Tibial nerve (tissue), 4 donors: ENCODE data around the gene YIF1B. TPM values are rescaled to one million over a fixed set of nuclear protein-coding genes. Genes with fewer than 3 reads are reported as not detected.

Source experiments
- DNase-seq, 2 donors: peaks; one replicate each; pipeline ENCODE4 v3.0.0-alpha.2; 2019; ENCODE audit warnings: low spot score in 2 of 2
- H3K27ac ChIP-seq, 4 donors: fragments of 200-600 bp; sonication (generic) in 3 of 4; one replicate each; pipeline ENCODE4 v1.5.1; 2017 to 2019; ENCODE audit warnings: mild to moderate bottlenecking in 1 of 4
- H3K27me3 ChIP-seq, 2 donors: fragments of 200-600 bp; sonication (generic) in 1 of 2; one replicate each; pipeline versions ENCODE4 v1.5.1 to v1.6.0; 2017 to 2019
- H3K36me3 ChIP-seq, 3 donors: fragments of 200-600 bp; sonication (generic); one replicate each; pipeline ENCODE4 v1.5.1; 2018 to 2019
- H3K4me1 ChIP-seq, 4 donors: fragments of 200-600 bp; sonication (generic) in 3 of 4; one replicate each; pipeline ENCODE4 v1.5.1; 2017 to 2019
- H3K4me3 ChIP-seq, 4 donors: fragments of 200-600 bp; sonication (generic) in 3 of 4; one replicate each; pipeline ENCODE4 v1.5.1; 2017 to 2019; ENCODE audit warnings: mild to moderate bottlenecking in 1 of 4, moderate library complexity in 1 of 4
- H3K9me3 ChIP-seq, 4 donors: fragments of 200-600 bp; sonication (generic) in 3 of 4; one replicate each; pipeline ENCODE4 v1.5.1; 2017 to 2019
- EP300 ChIP-seq, 2 donors: sonication (generic); formaldehyde crosslinking; IDR thresholded peaks; one replicate each; pipeline ENCODE4 v1.6.1; 2017; ENCODE audit warnings: antibody characterized with exemption in 2 of 2, mild to moderate bottlenecking in 1 of 2
- POLR2A ChIP-seq, 2 donors: fragments of 450-650 bp; IDR thresholded peaks; one replicate each; pipeline ENCODE4 v1.6.1; 2017; ENCODE audit warnings: antibody characterized with exemption in 2 of 2, mild to moderate bottlenecking in 2 of 2, moderate library complexity in 2 of 2
- WGBS, 2 donors: methylation state at CpG; one replicate each; pipeline ENCODE4 v1.1.5; 2018; 5-methylcytosine and 5-hydroxymethylcytosine counted together
- total RNA-seq, 4 donors: library from RNA; depleted of rRNA; stranded (reverse); fragments of >200 nt; gene quantifications; one replicate each; pipeline ENCODE4 v1.1.0, GENCODE V29; 2016
- TF ChIP-seq, protein P1 (sequence below), 5 experiments: fragments of 200-600 bp in 3 of 5; fragments of 450-650 bp in 2 of 5; sonication (generic) in 3 of 5; IDR thresholded peaks; one replicate each; pipeline ENCODE4 v1.5.1; 2016 to 2019; ENCODE audit warnings: antibody characterized with exemption in 5 of 5, mild to moderate bottlenecking in 3 of 5, moderate library complexity in 2 of 5

Gene YIF1B
- total RNA-seq, 4 donors from 2014 or later: 30.8 to 57.3 (median 46.0) TPM

GRCh38 chr19:38337360-38337653 lies 21.6 kb upstream of the YIF1B start:
- H3K36me3 ChIP-seq: peaks cover 0 to 19% (median 0%) of the 10 kb centered on the region in 3 donors
- H3K4me3 ChIP-seq: peak overlapping the region; percentile 64 to 87 (median 82)
- WGBS, 2 donors: 68 to 69% methylated on average over 10 of the region's 10 CpGs
- no peaks in the 10 kb centered on the region for H3K9me3 ChIP-seq
- TF ChIP-seq, protein P1, sequence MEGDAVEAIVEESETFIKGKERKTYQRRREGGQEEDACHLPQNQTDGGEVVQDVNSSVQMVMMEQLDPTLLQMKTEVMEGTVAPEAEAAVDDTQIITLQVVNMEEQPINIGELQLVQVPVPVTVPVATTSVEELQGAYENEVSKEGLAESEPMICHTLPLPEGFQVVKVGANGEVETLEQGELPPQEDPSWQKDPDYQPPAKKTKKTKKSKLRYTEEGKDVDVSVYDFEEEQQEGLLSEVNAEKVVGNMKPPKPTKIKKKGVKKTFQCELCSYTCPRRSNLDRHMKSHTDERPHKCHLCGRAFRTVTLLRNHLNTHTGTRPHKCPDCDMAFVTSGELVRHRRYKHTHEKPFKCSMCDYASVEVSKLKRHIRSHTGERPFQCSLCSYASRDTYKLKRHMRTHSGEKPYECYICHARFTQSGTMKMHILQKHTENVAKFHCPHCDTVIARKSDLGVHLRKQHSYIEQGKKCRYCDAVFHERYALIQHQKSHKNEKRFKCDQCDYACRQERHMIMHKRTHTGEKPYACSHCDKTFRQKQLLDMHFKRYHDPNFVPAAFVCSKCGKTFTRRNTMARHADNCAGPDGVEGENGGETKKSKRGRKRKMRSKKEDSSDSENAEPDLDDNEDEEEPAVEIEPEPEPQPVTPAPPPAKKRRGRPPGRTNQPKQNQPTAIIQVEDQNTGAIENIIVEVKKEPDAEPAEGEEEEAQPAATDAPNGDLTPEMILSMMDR (IDR thresholded peaks at IDR 0.05): no peak
- no peak for TF ChIP-seq EP300 (IDR thresholded peaks at IDR 0.05)
- no peak for TF ChIP-seq POLR2A (IDR thresholded peaks at IDR 0.05)
- H3K4me1 ChIP-seq: peaks cover 0 to 16% (median 2%) of the 10 kb centered on the region in 4 donors
- DNase-seq: no peak
- H3K27me3 ChIP-seq: no peaks in the 10 kb centered on the region
- peak overlapping the region; percentile 86 to 99 (median 96) for H3K27ac ChIP-seq

DNA sequence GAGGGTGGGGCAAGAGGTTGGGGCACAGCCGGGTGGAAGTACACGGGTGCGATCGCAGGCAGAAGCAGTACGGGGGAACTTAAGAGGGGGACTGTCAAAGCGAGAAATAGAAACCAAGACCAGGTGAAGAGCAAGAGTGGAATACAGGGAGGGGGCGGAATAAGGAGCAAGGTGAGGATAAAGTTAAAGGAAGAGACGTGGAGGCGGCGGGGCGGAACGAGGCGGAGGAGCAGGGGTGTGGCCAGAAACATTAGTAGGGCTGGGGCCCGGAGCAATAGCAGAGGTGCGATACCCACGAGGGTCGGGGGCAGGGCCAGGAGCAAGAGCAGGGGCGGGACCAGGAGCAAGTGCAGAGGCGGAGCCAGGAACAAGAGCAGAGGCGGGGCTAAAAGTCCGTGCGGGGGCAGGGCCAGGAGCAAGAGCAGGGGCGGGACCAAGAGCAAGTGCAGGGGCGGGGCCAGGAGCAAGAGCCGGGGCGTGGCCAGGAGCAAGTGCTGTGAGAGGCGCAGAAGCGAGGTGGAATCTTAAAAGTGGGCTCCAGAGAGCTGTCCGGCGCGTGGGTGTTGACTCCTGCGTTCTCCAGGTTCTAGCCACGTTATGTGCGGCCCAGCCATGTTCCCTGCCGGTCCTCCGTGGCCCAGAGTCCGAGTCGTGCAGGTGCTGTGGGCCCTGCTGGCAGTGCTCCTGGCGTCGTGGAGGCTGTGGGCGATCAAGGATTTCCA lies 21.1 kb upstream of the YIF1B start:
- Histone ChIP-seq H3K9me3 (no peaks in the 10 kb centered on the region), H3K36me3 (peaks cover 0 to 19% (median 0%) of the 10 kb centered on the region in 3 donors), H3K27ac (peak overlapping the region; percentile 86 to 99 (median 96)), H3K4me3 (peak overlapping the region; percentile 64 to 87 (median 82)), H3K4me1 (peaks cover 0 to 16% (median 2%) of the 10 kb centered on the region in 4 donors), H3K27me3 (no peaks in the 10 kb centered on the region)
- WGBS, 2 donors: 7 to 8% methylated on average over 41 of the region's 41 CpGs
- DNase-seq: peak; percentile 90 to 91
- TF ChIP-seq, protein P1 (IDR thresholded peaks at IDR 0.05): peak in 1 of 5 experiments; percentile 6
- TF ChIP-seq EP300 (IDR thresholded peaks at IDR 0.05): no peak

DNA sequence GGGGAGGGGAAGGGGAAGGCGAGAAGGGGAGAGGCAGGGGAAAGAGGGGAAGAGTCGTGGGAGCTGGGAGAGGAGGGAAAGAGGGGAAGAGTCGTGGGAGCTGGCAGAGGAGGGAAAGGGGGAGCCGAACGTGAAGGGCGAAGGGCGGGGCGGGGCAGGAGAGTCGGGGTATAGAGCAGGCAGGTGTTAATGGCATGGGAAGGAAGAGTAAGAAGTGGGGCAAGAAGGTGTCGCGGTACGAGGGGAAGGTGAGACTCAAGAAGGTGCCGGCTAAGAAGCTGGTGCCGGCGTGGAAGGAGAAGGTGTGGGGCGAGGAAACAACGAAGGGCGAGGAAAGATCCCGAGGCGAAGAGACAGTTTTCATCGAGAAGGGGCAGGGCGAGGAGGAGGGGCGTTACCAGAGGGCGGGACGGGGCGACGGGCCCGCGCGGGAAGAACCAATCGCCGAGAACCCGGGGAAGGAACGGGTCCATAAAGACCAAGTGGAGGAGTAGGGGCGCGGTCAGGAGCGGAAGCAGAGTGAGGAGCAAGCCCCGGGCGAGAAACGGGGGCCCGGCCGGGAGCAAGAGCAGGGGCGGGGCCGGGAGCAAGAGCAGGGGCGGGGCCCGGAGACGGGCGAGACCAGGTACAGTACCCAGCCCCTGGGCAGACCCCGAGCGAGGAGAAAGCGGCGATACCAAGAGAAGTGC lies 20.3 kb upstream of the YIF1B start:
- TF ChIP-seq EP300 (IDR thresholded peaks at IDR 0.05) (peak; percentile 23 to 74), POLR2A (IDR thresholded peaks at IDR 0.05) (peak; percentile 14 to 61)
- TF ChIP-seq, protein P1 (IDR thresholded peaks at IDR 0.05): no peak
- Histone ChIP-seq H3K4me3 (peak overlapping the region; percentile 64 to 87 (median 82)), H3K4me1 (peaks cover 0 to 16% (median 2%) of the 10 kb centered on the region in 4 donors), H3K36me3 (peaks cover 0 to 15% (median 0%) of the 10 kb centered on the region in 3 donors), H3K27me3 (no peaks in the 10 kb centered on the region), H3K9me3 (no peaks in the 10 kb centered on the region), H3K27ac (peak overlapping the region; percentile 86 to 99 (median 96))
- DNase-seq: peak; percentile 84 to 90
- WGBS, 2 donors: 0 to 1% methylated on average over 52 of the region's 52 CpGs

GRCh38 chr19:38333245-38333644 lies 17.5 kb upstream of the YIF1B start:
- no peaks in the 10 kb centered on the region for H3K9me3 ChIP-seq
- no peak overlapping the region for H3K4me3 ChIP-seq
- H3K36me3 ChIP-seq: peaks cover 0 to 2% (median 0%) of the 10 kb centered on the region in 3 donors
- H3K4me1 ChIP-seq: peaks cover 0 to 16% (median 2%) of the 10 kb centered on the region in 4 donors
- no peaks in the 10 kb centered on the region for H3K27me3 ChIP-seq
- 89 to 90% methylated on average over 9 of the region's 9 CpGs for WGBS, 2 donors
- no peak overlapping the region for H3K27ac ChIP-seq
- no peak for DNase-seq
- TF ChIP-seq, protein P1 (IDR thresholded peaks at IDR 0.05): no peak
- TF ChIP-seq POLR2A (IDR thresholded peaks at IDR 0.05) (no peak), EP300 (IDR thresholded peaks at IDR 0.05) (no peak)

GRCh38 chr19:38331728-38332127 lies 16.0 kb upstream of the YIF1B start:
- no peak overlapping the region for H3K4me3 ChIP-seq
- DNase-seq: no peak
- 77 to 91% methylated on average over 1 of the region's 1 CpG for WGBS, 2 donors
- no peaks in the 10 kb centered on the region for H3K9me3 ChIP-seq
- H3K27me3 ChIP-seq: no peaks in the 10 kb centered on the region
- peaks cover 0 to 6% (median 0%) of the 10 kb centered on the region in 4 donors for H3K4me1 ChIP-seq
- H3K36me3 ChIP-seq: peaks cover 0 to 17% (median 6%) of the 10 kb centered on the region in 3 donors
- no peak overlapping the region for H3K27ac ChIP-seq
- no peak for TF ChIP-seq EP300 (IDR thresholded peaks at IDR 0.05)
- TF ChIP-seq, protein P1 (IDR thresholded peaks at IDR 0.05): no peak
- no peak for TF ChIP-seq POLR2A (IDR thresholded peaks at IDR 0.05)
